Right ventricle myocardium superior (tissue), 1 donor: ENCODE results near the gene PCSK1. TPM values are rescaled to one million over a fixed set of nuclear protein-coding genes. Genes with fewer than 3 reads are reported as not detected.
"Not testable (repeated sequence)": the region's sequence is repeated elsewhere in the genome, so short reads cannot be mapped to it uniquely, and the experiment has no call there.

ENCODE experiments used
- ATAC-seq: fragments of 200-7000 bp; cut with Tn5 transposase; one replicate; pipeline ENCODE4 v1.9.1; 2020; ENCODE audit warnings: mild to moderate bottlenecking; ENCODE audit not compliant: poor library complexity
- DNase-seq: peaks from one replicate; pipeline ENCODE4 v3.0.0-alpha.2; 2020
- intact Hi-C: fragments of 100-400 bp; cut with DNase I; formaldehyde crosslinking; loops from one replicate; pipeline ENCODE4 v1.11.2; 2022
- total RNA-seq: library from RNA; stranded (reverse); fragmentation: NEBNext Ultra II Directional; extraction: Animal tissue kit (Norgen Biotek cat#: 25700); gene quantifications from one replicate; pipeline ENCODE4 v1.2.1, GENCODE V29; 2021
- donor health status: DM: no; HTN: yes; CAD: no; lungs with severe emphysema.

Gene PCSK1
- total RNA-seq, 1 donor from 2014 or later = not detected

DNA sequence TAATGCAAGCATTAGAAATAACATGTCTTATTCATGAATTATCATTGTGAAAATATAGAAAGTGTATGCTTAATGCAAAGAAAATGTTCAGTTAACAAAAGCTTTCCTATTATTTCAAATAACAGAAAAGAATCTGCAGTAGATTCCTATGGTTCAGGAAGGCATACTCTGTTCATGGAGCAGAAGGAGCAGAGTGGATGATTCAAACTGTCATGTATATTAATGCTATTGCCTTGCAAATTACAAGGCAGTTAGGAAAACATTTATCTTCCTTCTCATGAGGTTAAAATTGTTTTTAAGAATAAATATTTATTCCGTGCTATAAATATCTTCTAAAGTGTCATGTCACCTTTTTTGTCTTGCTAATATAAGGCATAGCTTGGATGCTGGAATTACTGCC lies 47.5 kb downstream of the PCSK1 start:
- ATAC-seq (no peak), DNase-seq (no peak)
- intact Hi-C loops = no loop called here

DNA sequence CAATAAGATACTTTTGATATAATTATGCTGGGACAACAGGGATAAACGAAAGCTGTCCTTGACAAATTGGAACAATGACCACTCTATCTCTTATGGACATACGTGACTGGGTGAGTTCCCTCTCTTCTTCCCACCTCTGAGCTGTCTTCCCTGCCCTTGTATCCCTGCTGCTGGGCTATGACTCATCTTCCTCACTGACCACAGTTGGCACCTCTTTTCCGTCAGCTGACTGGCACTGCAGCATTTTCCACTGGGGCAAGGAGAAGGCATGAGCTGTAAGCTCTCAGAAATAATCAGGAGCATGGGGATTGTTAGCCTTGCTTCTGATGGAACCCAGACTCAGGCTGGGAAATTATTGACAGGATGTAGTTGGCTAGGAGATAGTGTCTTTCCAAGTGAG lies 48.7 kb downstream of the PCSK1 start:
- DNase-seq (peak; percentile 62), ATAC-seq (peak; percentile 97)
- intact Hi-C loops = no loop called here

DNA sequence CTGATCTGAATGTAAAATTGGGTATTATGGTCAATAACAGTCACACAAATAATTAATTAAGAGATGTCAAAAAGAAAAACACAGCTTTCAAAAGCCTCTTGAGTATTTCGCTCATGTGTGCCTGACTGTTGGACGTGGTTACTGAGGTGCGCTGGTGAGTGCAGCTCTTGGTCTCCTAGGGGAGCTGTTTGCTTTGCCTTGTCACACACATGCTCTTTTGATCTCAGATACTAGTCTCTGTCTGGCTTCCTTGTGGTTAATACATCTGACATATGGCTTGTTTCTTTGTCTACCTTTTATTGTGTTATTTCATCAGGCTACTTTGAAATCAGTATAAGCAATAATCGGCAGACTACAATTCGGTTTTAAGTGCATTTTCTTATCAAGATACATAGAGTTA lies 51.5 kb downstream of the PCSK1 start:
- intact Hi-C loops = no loop called here
- ATAC-seq (peak; percentile 61), DNase-seq (no peak)

- intact Hi-C loops = no loop called here
- DNase-seq (no peak), ATAC-seq (no peak)
These were observed 53.2 kb downstream of the PCSK1 start for GRCh38 chr5:96379896-96380295.

DNA sequence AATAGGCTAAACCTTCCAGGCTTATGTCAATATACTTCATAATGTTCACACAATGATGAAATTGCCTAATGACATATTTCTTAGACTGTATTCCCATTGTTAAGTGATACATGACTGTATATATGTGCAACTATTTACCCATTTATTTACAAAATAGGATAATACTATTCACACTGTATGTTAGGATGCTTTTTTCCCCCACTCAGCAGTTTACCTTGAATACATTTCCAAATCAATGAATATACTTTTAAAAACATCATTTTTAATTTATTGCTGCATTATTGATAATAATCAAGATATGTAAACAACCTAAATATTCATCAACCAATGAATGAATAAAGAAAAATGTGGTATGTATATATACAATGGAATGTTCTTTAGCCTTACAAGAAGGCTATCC lies 55.5 kb downstream of the PCSK1 start:
- intact Hi-C loops = no loop called here
- DNase-seq (no peak), ATAC-seq (no peak)

GRCh38 chr5:96377167-96377566 lies 55.9 kb downstream of the PCSK1 start:
- DNase-seq (no peak), ATAC-seq (no peak)
- intact Hi-C loops = no loop called here

DNA sequence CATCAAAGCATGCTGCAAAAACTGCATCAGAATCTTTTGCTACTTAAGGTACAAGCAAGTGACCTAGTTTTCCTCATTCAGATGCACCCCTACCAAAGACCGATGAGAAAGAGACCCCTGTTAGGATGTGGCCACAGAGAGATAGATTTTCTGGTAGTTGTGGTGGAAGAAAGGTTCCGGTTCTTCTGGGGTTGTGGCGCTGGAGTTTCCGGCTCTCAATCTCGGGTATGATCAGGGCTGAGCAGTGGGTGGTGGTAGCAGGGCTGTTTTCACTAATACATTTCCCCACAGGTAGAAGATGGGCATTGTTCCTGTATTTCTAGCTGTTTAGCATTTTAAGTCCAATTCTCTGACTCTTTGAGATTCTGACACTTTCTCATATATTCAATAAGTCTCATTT lies 58.4 kb downstream of the PCSK1 start:
- DNase-seq = no peak
- no peak for ATAC-seq
- intact Hi-C loops = no loop called here

DNA sequence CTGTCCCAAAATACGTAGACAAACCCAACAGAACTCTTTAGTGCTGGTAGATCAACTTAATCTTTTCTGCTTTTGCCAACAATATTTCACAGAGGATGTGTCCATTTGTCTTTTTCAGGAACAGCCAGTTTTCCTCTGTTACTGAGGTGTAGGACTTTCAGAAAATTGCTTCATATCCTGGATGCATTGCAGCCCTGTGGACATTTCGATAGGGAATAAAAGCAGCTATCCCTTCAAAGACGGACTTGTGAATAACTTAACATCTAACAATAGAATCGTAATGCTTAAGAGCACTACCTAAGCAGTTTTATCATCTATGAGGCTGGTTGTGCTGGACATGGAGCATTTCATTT lies 59.7 kb downstream of the PCSK1 start:
- ATAC-seq (no peak), DNase-seq (no peak)
- intact Hi-C loops = no loop called here

GRCh38 chr5:96372726-96373380 lies 60.2 kb downstream of the PCSK1 start:
- DNase-seq (no peak), ATAC-seq (no peak)
- intact Hi-C loops = no loop called here

GRCh38 chr5:96370976-96371375 lies 62.1 kb downstream of the PCSK1 start:
- no peak for ATAC-seq
- intact Hi-C loops = no loop called here
- no peak for DNase-seq

GRCh38 chr5:96367337-96367736 lies 65.7 kb downstream of the PCSK1 start:
- ATAC-seq, intact Hi-C loops: not testable (repeated sequence)
- peak; percentile 26 for DNase-seq

DNA sequence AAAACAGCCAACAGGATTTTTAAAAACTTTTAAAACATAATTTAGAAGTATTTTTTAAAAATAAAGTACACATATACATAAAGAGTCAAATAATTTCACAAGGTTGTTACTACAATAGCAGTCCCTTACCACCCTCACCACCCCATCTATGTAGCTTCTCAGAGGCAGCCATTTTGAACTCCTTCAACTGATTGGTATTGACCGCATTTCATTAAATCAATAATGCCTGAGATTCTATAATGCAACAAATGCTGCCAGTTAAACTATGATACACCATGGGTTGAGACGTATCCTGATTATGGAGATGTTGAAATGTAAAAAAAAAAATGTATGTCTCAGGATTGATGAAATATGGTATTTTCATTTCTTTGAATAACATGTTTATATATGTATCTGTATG lies 78.8 kb downstream of the PCSK1 start:
- DNase-seq (no peak), ATAC-seq (no peak)
- intact Hi-C loops = no loop called here

DNA sequence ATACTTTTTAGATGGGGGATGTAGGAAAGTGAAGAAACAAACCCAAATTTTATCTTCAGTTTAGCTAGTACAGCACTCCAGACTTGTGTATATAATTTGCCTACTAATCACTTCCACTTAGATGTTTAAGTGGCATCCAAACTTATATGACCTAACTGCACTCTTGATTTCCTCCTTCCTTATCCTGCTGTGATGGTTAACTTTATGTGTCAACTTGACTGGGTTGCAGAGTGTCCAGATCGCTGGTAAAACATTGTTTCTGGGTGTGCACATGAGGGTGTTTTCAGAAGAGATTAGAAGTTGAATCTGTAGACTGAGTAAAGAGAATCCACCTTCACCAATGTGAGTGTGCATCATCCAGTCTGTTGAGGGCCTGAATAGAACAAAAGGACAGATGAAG lies 79.8 kb downstream of the PCSK1 start:
- no peak for ATAC-seq
- intact Hi-C loops = no loop called here
- no peak for DNase-seq

- no peak for ATAC-seq
- intact Hi-C loops = no loop called here
- DNase-seq = no peak
These were observed 82.4 kb downstream of the PCSK1 start for GRCh38 chr5:96350678-96351077.

GRCh38 chr5:96348536-96348935 lies 84.5 kb downstream of the PCSK1 start:
- no peak for ATAC-seq
- DNase-seq = no peak
- intact Hi-C loops = loop anchor here (5.0 kb wide), 1 partner anchor 254 kb away; no protein-coding TSS in a partner anchor

- ATAC-seq (no peak), DNase-seq (no peak)
- intact Hi-C loops = loop anchor here (5.0 kb wide), 1 partner anchor 255 kb away; no protein-coding TSS in a partner anchor
These were observed 85.4 kb downstream of the PCSK1 start for GRCh38 chr5:96347502-96348292.

GRCh38 chr5:96344678-96345577 lies 88.1 kb downstream of the PCSK1 start:
- DNase-seq (no peak), ATAC-seq (peak; percentile 92)
- intact Hi-C loops = loop anchor here (5.0 kb wide), 1 partner anchor 257 kb away; no protein-coding TSS in a partner anchor

GRCh38 chr5:96343094-96343493 lies 90.0 kb downstream of the PCSK1 start:
- DNase-seq = no peak
- ATAC-seq = no peak
- intact Hi-C loops = no loop called here

DNA sequence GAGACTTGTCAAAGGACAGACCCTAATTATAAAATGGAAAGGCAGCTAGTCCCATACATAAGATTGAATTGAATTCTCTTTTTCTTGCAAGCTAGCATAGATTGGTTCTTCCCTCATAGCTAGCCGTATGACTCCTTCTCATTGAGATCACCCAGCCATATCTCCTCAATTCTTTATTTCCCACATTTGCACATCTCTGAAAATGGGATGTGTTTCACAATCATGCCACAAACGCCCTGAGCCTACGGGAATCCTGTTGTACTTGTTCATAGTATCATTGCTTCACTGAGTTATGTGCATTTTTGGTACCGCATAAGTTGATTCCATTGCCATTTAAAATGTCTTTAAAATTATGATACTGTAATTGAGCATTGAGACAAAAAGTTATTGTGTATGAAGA lies 90.5 kb downstream of the PCSK1 start:
- intact Hi-C loops = no loop called here
- ATAC-seq = no peak
- DNase-seq = no peak
